ENCODE data around the gene PRDX1.
"Not testable (repeated sequence)": the region's sequence is repeated elsewhere in the genome, so short reads cannot be mapped to it uniquely, and the experiment has no call there.

PRDX1 gene

GRCh38 chr1:45491487-45492260 lies 30.0 kb downstream of the PRDX1 start:
- no peak for DNase-seq (ENCODE audit: low read depth, low spot score)
- in situ Hi-C loops (cut with HindIII; ENCODE audit: low sequenced_read_pairs): no loop called here
- TF ChIP-seq, protein P1, sequence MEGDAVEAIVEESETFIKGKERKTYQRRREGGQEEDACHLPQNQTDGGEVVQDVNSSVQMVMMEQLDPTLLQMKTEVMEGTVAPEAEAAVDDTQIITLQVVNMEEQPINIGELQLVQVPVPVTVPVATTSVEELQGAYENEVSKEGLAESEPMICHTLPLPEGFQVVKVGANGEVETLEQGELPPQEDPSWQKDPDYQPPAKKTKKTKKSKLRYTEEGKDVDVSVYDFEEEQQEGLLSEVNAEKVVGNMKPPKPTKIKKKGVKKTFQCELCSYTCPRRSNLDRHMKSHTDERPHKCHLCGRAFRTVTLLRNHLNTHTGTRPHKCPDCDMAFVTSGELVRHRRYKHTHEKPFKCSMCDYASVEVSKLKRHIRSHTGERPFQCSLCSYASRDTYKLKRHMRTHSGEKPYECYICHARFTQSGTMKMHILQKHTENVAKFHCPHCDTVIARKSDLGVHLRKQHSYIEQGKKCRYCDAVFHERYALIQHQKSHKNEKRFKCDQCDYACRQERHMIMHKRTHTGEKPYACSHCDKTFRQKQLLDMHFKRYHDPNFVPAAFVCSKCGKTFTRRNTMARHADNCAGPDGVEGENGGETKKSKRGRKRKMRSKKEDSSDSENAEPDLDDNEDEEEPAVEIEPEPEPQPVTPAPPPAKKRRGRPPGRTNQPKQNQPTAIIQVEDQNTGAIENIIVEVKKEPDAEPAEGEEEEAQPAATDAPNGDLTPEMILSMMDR (IDR thresholded peaks at IDR 0.05; ENCODE audit: low read depth, low read length): no peak
- peak overlapping the region; percentile 80 for H3K4me3 ChIP-seq (ENCODE audit: low read depth, low read length)

DNA sequence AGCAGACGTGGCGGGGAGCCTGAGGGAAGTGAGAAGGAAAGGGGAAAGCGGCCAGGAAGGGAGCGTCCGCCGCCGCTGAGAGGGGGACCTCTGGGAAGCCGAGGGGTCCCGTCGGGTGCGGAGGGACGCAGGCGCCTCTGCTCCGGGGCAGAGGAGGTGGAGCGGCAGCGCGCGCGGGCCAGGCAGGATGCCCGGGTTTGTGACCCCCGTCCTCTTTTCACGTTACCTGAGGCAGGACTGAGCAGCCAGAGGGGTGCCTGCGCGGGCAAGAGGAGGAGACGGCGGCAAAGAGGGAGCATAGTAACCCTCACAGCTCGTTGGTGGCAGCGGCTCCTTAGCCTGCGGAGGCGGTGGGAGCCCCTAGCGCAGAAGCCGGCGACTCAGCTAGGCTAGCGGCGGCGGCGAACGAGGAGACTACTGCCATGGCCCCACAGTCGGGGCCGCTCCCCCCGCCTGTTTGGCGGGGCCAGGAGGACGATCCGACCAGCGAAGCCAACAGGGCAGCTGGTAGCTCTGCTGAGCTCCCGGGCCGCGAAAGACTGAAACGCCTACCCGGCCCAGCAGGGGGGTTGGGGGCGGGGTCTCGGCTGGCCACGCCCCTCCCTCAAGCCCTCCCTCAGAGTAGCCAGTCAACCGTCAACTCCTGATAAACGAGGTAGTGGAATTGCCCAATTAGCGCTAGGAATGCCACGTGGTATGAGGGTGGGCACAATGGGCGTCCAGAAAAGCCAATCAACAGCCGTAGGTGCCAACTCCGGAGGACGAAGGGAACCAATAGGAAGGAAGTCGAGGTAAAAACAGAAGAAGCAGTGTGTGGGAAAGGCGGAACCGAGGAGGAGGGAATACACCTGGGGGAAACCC lies 30.8 kb downstream of the PRDX1 start, which contains the start of gene TESK2:
TSS of gene TESK2 (minus strand) at position 538 of the 861 bp plus-strand sequence. CDS start 33,378 bp downstream, outside the sequence.
- in situ Hi-C loops (cut with HindIII; ENCODE audit: low sequenced_read_pairs): no loop called here
- DNase-seq (ENCODE audit: low read depth, low spot score): peak; percentile 99
- TF ChIP-seq, protein P1 (IDR thresholded peaks at IDR 0.05; ENCODE audit: low read depth, low read length): no peak
- peak within 1 kb of the TSS; percentile 80 for H3K4me3 ChIP-seq (ENCODE audit: low read depth, low read length)

DNA sequence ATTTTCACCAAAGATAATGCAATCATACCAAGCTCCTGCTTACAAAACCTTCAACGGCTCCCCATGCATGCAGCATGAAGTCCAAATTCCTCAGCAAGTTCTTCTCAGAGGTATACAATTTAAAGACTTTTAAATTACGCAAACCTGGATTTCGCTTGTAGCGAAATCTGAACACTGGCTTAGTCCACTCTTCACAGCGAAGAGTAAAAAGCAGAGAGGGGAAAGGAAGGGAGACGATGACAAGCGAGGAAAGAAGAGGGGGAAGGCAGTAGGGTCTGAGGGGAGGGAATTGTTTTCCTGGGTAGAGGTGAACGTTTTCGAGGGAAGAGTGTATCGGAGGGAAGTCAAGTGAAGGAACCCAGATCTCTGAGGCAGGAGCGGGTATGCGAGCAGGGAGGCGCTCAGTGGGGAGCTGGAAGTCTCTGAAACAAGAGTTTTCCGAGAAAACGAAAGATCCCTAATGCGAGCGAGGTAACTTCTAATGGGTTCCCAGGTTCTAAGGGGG lies 31.5 kb downstream of the PRDX1 start:
- H3K4me3 ChIP-seq (ENCODE audit: low read depth, low read length): peak overlapping the region; percentile 80
- in situ Hi-C loops (cut with HindIII; ENCODE audit: low sequenced_read_pairs): no loop called here
- TF ChIP-seq, protein P1 (IDR thresholded peaks at IDR 0.05; ENCODE audit: low read depth, low read length): no peak
- peak; percentile 39 for DNase-seq (ENCODE audit: low read depth, low spot score)

- in situ Hi-C loops (cut with HindIII; ENCODE audit: low sequenced_read_pairs): not testable (repeated sequence)
Measured at GRCh38 chr1:45489379-45489778, 32.3 kb downstream of the PRDX1 start.

DNA sequence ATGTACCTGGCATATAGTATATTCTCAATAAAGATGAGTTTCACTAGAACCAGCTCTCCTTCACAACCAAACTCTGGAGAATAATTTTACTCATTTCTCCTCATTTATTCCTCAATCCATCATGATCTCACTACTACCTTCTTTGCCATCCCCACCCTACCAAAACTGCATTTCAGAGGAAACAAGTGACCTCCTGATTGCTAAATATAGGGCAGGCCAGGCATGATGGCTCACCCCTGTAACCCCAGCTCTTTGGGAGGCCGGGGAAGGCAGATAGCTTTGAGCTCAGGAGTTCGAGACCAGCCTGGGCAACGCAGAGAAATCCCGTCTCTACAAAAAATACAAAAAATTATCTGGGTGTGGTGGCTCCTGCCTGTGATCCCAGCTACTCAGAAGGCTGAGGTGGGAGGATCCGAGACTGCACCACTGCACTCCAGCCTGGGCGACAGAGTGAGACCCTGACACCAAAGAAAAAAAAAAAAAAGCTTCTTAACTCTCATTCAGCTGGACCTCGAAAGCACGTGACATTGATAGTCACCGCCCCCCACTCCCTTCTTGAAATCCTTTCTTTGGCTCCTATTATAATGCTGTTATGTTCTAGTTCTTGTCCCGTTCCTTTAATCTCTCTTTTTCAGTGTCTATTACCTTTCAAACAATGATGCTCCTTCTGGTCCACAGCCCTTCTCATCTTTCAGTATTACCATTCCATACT lies 32.9 kb downstream of the PRDX1 start:
- no peak overlapping the region for H3K4me3 ChIP-seq (ENCODE audit: low read depth, low read length)
- in situ Hi-C loops (cut with HindIII; ENCODE audit: low sequenced_read_pairs): no loop called here
- no peak for DNase-seq (ENCODE audit: low read depth, low spot score)
- TF ChIP-seq, protein P1 (IDR thresholded peaks at IDR 0.05; ENCODE audit: low read depth, low read length): no peak

More at GRCh38 chr1:45489379-45489778, 32.3 kb downstream of the PRDX1 start:
- not testable (repeated sequence) for DNase-seq (ENCODE audit: low read depth, low spot score); H3K4me3 ChIP-seq (ENCODE audit: low read depth, low read length)

GRCh38 chr1:45485949-45486348 lies 35.7 kb downstream of the PRDX1 start:
- DNase-seq (ENCODE audit: low read depth, low spot score): no peak
- TF ChIP-seq, protein P1 (IDR thresholded peaks at IDR 0.05; ENCODE audit: low read depth, low read length): no peak
- no peak overlapping the region for H3K4me3 ChIP-seq (ENCODE audit: low read depth, low read length)
- in situ Hi-C loops (cut with HindIII; ENCODE audit: low sequenced_read_pairs): no loop called here

Measured in astrocyte of the spinal cord (primary cell).